HG02973 (cell line): ENCODE results near the gene HDHD5.

ENCODE experiments used
- ATAC-seq: cut with Tn5 transposase; IDR thresholded peaks from one replicate; pipeline ENCODE4 v1.9.1; 2021; ENCODE audit warnings: moderate library complexity; ENCODE audit not compliant: unreplicated experiment

Gene HDHD5

DNA sequence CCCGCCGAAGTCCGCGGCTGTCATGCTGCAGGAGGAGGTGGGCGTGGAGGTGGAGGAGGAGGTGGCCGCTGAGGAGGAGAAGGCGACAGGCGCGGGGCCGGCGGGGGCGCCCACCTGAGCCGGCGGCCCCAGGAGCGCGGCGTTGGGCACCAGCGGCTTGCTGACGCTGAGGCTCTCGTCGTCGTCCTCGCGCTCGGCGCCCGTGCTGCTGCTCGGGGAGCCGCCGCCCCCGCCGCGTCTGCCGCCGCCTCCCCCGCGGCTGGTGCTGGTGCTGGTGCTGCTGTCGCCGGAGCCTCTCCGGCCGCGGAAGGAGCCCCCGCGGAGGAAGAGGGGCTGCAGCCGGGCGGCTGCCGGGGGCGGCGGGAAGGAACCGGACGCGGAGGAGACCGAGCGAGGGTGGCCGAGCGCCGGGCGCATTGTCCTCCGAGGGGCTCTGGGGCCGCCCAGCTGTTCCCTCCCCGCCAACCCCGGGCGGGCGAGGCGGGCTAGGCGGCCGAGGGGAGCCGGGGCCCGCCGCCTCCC is 38.3 kb downstream of the HDHD5 start:
- no peak for ATAC-seq

DNA sequence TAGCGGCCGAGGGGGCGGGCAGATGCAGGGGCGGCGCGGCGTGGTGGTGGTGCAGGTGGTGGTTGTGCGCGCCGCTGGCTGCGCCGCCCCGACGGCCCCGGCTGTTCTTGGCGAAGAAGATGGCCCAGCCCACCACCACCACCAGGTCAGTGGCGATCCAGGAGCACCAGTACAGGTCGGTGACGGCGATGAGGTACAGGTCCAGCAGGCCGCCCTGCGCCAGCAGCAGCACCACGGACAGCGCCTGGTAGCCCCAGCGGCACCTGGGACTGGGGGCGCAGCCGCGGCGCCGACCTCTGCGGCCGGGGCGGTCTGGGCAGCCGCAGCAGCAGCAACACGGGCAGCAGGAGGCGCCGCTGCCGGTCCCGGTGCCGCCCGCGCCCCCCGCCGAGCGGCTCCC is 38.8 kb downstream of the HDHD5 start:
- ATAC-seq = no peak

DNA sequence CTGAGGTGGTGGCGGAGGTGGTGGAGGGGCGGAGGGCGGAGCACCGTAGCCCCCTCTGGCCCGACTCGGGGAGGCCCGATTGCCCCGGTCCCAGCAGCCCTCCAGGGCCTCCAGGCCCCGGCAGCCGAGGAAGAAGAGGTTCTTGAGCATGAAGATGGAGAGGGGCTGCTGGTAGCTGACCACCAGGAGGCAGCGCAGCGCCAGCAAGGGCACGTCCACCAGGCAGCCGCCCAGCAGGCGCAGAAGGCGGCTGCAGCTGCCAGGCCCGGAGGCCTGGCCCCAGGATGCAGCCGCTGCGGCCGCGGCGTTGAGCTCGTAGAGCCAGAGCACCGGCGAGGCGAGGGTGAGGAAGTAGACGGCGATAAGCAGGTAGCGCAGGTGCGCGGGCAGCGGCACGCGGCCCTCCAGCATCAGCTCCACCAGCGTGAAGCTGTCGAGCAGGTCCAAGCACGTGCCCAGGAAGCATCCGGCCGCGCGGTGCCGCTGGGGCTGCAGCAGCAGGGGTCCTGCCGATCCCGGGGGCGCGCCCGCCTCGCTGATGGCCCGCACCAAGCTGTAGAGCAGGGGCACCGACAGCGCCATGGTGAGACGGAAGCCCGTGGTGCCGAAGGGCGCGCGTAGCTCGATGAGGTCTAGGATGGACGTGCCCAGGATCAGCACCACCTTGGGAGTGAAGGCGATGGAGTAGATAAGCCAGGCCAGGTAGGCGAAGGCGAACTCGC is 39.4 kb downstream of the HDHD5 start:
- ATAC-seq = no peak

DNA sequence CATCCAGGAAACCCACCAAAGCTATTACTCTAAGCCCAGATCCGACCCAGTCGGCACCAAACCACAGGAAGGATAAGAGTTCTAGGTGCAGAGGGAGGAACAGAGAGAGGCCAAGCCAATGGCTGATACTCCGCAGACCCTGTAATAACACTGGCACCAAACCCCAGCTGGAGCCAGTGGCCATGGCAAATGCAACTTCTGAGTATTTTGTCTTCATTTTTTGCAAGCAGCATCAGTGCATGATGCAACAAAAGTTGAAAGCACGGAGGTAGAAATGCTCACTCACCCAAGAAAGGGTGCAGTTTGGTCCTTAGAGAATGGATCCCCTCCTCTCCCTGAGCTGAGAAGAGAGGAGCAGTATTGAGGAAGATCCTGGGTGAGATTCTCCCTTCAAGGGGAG is 40.7 kb downstream of the HDHD5 start:
- ATAC-seq = no peak

DNA sequence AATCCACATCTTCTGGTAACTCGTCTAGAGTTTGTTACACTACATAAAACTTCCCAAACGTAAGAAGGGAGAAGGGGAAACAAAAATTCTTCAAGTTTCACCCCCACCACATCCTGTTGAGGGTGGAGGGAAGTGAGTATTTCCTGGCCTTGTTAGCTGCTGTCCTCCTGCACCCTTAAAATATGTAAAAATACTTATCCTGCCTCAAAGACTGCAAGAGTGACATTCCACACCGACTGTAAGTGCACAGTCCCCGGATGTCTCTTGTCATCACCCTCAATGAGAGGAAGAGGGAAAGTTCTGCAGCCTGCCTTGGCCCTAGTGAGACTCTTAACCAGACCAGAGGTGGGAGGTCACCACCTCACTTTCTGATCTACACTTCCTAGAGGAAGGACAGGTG is 41.2 kb downstream of the HDHD5 start:
- ATAC-seq = no peak

DNA sequence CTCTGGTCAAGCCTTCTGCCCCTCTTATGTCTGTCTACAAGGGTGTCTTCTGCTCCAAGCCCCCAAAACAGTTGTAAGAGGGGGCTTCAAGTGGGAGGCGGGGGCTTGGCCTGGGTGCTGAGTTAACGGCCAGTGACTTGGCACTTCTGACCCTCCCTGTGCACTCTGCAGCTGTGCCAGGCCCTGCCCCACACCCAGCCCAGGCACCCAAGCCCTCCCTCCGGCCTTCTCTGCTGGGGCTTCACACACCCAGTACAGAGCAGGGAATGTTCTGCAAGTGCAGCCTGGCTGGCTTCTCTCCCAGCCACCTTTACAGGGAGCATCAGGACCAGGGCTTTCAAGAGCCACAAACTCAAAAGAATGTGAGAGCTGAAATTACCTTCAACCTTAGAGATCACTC is 41.7 kb downstream of the HDHD5 start:
- no peak for ATAC-seq

DNA sequence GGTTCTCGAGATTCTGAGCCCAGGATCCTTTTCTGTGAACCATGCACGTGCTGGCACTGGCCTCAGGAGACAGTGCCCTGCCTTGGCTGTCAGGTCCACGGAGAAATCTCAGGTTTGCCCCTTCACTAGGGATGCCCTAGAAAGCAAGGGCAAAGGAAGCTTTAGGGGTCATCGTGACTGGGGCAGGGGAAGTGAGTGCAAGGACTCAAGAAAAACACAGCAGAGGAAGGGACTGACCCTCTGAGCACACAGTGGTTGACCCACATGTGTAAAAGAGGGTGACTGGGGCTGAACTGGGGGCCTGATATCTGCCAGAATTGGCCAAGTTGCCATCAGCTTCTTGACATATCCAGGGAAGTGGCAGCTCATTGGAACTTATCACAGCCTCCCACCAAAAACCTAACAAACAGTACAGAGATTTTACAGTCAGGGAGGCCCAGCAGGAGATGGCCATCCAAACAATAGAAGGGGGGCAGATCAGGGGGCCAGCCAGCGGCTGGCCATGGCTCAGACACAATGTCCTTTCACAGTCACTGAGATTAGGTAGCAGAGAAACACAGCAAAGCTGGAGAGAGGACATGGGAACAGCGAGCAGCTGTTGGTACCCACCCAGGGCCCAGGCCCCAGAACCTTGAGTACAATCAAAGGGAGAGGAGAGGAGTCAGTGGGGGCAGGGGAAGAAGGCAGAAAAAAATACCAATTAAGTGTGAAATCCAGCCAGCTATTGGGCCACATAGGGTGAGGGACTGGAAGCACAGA is 42.3 kb downstream of the HDHD5 start:
- ATAC-seq = no peak

DNA sequence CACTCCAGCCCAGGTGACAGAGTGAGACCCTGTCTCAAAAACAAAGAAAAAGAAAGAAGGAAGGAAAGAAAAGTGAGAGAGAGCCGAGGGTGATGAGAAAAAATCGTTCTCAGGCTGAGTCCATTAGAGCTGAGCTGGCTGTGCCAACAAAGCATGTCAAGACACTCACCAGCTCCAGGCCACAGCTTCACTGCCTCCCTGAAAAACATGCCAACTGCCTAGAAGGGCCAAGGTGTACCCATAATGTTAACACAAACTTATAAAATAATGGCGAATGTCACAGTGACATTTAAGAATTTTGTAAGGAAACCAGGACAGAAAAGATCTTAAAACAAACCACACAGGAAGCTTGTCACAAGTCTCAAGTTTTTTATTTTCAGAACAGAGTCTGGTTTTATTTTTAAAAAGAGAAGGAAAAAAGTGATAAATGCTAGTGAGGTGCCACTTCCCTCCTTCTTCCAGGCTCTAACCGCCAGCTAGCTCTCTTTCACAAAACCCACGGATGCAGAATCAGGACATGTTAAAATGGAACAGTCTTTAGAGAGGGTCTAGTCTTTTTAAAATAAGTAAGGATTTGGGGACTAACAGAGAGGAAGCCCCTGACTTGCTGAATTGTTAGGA is 43.0 kb downstream of the HDHD5 start:
- ATAC-seq = no peak

DNA sequence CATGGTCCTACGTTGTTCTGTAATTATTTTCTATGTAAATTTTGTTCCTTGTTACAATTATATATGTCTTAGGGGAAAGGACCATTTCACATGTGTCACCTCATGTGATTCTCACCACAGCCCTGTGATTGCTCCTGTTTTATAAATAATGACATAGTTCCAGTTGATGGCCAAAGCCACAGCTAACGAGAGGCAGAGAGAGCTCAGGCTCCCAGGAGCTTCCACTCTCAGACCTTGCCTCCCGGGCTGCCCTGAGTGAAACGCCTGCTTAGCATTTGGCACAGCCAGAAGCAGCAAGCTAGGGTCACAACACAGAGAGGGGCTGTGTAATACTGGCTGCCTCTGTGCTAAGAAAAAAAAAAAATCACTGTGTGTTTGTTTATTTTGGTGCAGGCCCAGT is 43.8 kb downstream of the HDHD5 start:
- ATAC-seq = no peak

DNA sequence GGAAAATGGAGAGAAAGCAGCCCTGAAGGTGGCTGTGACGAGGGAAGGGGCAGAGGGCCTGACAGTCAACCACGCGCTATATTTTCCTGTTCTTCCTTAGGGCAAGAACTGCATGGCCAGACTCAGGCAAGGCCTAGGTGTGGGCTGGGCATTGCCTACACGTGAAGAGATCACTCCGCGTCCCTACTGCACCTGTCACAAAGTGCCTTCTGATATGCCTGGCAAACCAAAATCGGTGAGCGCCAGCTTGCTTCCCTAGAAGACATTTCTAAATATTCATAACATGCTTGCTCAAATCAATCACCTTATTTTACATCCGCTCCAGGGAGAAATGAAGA is 44.2 kb downstream of the HDHD5 start:
- no peak for ATAC-seq

DNA sequence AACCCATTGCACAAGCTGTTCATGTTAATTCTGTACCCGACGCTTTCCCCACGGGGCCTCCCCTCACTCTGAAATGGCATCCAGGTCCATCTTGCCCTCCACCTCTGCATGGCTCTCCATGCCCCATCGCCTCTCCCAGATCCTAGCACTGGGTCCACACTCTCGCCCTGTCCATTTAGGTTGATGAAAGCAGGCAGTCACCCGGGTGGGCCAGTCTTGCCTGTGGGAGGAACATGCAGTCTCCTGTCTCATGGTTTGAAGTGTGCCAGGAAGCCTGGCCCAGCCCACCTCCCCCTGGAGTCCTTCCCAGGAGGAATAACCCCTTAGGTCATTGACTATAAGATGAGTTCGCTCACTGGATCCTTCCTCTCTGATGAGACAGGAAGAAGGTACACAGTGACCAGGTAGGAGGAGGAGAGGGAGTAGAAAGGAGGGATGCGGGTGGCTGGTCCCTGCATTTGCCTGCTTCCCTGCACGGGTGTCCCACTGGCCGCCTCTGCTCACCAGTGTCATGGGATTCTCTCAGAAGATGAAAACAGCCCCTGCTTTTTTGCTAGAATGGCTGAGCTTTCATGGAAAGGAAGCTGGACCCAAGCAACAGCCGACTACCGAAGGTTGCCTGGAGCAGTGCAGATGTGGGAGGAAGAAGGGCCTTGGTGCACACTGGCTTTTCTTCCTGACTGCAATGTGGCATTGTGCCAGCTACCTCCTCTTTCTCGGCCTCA is 44.7 kb downstream of the HDHD5 start:
- no peak for ATAC-seq

DNA sequence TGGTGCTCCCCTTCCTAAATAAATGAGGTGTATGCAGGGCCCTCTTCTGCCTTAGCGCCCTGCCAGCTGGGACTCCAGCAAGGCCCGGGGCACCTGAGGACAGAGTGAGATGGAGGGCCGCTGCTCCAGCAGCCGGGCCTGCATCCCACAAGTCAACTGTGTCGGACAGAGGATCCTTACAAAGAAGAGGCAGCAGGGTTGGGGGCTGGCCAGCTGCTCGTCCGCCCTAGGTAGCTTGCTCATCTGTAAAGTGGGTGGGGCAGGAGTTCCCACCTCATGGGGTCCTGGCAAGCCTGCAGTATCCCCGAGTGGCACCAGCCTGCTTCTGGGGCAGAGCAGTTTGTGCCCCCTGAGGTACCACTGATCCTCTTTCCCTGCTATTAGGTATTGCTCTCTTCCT is 45.5 kb downstream of the HDHD5 start:
- no peak for ATAC-seq

DNA sequence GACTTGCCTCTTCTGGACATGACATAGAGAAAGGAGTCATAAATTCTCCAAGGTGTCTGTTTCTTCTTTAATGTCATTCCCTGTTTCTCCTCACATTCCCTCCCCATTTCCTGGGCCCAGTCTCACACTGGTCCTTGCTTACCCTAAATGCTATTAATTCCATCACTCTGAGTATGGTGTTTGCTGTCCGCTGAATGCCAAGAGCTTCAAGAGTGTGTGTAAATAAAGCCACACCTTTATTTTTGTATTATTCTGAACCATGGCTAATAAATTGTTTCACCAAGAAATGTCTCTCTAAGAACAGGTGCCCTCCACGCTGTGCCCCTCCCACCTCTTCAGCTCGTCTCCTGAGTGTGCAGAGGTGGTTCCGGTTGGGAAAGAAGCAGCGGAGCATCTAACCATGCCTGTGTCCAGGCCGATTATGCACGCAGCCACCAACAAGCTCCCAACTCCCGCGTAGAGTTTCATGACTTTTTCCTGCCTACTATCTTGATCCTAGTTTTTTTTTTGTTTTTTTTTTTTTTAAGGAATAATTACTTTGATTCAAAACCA is 46.5 kb downstream of the HDHD5 start:
- no peak for ATAC-seq

DNA sequence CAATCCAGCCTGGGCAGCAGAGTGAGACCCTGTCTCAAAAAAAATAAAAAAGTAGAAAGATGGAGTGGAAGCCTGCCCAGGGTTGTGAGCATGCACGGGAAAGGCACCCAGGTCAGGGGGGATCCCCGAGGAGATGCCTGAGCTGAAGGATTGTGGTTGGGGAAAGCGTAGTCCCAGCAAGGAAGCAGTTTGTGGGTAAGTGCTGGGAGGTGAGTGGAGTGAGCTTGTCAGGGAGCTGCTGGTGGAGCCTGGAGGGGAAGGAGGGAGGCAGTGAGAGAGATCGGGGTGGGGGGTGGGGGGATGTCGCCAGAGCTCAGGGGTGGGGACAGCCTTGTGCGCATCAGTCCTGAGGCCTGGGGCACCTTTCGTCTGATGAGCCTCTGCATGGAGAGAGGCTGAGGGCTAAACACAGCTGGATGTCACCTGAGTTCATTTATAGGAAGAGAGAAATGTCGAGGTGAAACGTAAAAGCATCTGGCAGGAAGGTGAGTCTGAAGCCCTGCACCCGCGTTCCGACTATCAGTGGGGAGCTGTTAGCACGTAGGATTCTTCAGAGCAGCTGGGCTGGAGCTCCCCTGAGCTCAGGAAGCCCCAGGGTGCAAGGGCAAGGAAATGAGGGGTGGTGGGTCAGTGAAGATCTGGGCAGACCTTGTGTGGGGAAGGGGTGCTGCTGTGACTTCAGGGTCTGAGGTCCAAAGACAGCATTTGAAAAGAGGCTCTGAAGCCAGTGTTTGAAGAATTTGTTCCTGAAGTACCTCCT is 48.1 kb downstream of the HDHD5 start:
- no peak for ATAC-seq

DNA sequence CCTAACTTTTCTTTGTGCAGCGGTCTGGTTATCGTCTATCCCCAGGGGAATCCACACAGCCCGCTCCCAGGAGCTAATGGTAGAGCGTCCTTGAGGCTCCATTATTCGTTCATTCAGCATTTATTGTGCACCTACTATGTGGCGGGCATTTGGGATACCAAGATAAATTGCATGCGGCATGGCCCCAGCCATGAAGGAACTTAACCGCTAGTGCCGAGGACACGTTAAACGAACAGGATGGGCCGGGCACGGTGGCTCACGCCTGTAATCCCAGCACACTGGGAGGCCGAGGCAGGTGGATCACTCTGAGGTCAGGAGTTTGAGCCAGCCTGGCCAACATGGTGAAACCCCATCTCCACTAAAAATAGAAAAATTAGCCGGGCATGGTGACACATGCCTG is 49.1 kb downstream of the HDHD5 start:
- ATAC-seq = no peak

DNA sequence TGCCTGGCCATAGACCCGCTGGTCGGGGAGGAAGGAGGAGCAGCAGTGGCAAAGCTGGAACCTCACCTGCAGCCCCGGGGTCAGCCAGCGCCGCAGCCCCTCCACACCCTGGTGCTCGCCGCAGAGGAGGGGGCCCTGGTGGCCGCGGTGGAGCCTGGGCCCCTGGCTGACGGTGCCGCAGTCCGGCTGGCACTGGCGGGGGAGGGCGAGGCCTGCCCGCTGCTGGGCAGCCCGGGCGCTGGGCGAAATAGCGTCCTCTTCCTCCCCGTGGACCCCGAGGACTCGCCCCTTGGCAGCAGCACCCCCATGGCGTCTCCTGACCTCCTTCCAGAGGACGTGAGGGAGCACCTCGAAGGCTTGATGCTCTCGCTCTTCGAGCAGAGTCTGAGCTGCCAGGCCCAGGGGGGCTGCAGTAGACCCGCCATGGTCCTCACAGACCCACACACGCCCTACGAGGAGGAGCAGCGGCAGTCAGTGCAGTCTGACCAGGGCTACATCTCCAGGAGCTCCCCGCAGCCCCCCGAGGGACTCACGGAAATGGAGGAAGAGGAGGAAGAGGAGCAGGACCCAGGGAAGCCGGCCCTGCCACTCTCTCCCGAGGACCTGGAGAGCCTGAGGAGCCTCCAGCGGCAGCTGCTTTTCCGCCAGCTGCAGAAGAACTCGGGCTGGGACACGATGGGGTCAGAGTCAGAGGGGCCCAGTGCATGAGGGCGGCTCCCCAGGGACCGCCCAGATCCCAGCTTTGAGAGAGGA is 49.8 kb downstream of the HDHD5 start:
- ATAC-seq = no peak

DNA sequence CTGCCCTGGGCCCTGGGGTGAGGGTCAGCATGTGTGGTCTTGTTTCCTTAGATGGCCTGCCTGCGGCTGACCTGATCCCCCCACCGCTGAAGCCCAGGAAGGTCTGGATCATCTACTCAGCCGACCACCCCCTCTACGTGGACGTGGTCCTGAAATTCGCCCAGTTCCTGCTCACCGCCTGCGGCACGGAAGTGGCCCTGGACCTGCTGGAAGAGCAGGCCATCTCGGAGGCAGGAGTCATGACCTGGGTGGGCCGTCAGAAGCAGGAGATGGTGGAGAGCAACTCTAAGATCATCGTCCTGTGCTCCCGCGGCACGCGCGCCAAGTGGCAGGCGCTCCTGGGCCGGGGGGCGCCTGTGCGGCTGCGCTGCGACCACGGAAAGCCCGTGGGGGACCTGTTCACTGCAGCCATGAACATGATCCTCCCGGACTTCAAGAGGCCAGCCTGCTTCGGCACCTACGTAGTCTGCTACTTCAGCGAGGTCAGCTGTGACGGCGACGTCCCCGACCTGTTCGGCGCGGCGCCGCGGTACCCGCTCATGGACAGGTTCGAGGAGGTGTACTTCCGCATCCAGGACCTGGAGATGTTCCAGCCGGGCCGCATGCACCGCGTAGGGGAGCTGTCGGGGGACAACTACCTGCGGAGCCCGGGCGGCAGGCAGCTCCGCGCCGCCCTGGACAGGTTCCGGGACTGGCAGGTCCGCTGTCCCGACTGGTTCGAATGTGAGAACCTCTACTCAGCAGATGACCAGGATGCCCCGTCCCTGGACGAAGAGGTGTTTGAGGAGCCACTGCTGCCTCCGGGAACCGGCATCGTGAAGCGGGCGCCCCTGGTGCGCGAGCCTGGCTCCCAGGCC is 50.6 kb downstream of the HDHD5 start:
- ATAC-seq = no peak

DNA sequence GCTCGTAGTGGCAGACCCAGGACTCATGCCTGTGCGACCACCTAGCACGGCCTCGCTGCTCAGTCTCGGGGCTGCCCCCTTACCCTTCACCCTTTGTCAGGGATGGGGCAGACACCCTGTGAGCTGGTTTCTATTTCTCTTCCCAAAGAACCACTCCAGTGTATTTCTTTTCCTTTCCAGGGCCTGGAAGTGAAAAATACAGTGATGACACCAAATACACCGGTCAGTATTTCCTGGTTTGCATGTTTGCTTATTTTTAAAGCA is 51.6 kb downstream of the HDHD5 start:
- no peak for ATAC-seq
